22Rv1 (cell line): ENCODE data around the gene C10orf62.

ENCODE experiments used
- ZFX ChIP-seq: fragments of 450-650 bp; IDR thresholded peaks from 2 replicates; pipeline ENCODE4 v1.6.1; 2017; ENCODE audit warnings: antibody characterized with exemption, borderline replicate concordance
- TF ChIP-seq, protein P1 (sequence below): fragments of 450-650 bp; IDR thresholded peaks from 2 replicates; pipeline ENCODE4 v1.5.1; 2017; ENCODE audit warnings: mild to moderate bottlenecking

DNA sequence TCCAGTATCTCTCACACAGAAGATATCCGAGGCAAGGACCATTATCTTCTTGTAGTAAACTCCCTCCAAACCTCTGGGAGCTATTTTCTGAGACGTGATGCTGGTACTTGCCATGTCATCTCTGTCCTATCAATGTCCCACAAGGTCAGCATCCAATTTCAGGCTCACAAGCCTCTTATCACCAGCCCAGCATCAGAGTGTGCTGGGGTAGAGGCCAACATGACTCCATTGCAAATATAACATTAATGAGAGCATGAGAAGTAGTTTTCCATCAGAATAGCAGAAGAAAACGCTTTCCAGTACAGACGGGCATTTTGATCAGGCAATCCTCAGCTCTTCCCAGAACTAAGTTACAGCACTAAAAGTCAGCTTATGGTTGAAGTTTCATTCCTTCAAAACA lies 38.2 kb downstream of the C10orf62 start:
- TF ChIP-seq, protein P1, sequence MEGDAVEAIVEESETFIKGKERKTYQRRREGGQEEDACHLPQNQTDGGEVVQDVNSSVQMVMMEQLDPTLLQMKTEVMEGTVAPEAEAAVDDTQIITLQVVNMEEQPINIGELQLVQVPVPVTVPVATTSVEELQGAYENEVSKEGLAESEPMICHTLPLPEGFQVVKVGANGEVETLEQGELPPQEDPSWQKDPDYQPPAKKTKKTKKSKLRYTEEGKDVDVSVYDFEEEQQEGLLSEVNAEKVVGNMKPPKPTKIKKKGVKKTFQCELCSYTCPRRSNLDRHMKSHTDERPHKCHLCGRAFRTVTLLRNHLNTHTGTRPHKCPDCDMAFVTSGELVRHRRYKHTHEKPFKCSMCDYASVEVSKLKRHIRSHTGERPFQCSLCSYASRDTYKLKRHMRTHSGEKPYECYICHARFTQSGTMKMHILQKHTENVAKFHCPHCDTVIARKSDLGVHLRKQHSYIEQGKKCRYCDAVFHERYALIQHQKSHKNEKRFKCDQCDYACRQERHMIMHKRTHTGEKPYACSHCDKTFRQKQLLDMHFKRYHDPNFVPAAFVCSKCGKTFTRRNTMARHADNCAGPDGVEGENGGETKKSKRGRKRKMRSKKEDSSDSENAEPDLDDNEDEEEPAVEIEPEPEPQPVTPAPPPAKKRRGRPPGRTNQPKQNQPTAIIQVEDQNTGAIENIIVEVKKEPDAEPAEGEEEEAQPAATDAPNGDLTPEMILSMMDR = no peak
- no peak for TF ChIP-seq ZFX
